NCI-H187 (cell line): ENCODE results near the gene CD177.
"Not testable (repeated sequence)": the region's sequence is repeated elsewhere in the genome, so short reads cannot be mapped to it uniquely, and the experiment has no call there.

Experiments used
- DNase-seq, 2 experiments: peaks; one replicate each; lab custom pipeline; 2025; lab: John Stamatoyannopoulos, UW

Gene CD177, protein sequence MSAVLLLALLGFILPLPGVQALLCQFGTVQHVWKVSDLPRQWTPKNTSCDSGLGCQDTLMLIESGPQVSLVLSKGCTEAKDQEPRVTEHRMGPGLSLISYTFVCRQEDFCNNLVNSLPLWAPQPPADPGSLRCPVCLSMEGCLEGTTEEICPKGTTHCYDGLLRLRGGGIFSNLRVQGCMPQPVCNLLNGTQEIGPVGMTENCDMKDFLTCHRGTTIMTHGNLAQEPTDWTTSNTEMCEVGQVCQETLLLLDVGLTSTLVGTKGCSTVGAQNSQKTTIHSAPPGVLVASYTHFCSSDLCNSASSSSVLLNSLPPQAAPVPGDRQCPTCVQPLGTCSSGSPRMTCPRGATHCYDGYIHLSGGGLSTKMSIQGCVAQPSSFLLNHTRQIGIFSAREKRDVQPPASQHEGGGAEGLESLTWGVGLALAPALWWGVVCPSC

DNA sequence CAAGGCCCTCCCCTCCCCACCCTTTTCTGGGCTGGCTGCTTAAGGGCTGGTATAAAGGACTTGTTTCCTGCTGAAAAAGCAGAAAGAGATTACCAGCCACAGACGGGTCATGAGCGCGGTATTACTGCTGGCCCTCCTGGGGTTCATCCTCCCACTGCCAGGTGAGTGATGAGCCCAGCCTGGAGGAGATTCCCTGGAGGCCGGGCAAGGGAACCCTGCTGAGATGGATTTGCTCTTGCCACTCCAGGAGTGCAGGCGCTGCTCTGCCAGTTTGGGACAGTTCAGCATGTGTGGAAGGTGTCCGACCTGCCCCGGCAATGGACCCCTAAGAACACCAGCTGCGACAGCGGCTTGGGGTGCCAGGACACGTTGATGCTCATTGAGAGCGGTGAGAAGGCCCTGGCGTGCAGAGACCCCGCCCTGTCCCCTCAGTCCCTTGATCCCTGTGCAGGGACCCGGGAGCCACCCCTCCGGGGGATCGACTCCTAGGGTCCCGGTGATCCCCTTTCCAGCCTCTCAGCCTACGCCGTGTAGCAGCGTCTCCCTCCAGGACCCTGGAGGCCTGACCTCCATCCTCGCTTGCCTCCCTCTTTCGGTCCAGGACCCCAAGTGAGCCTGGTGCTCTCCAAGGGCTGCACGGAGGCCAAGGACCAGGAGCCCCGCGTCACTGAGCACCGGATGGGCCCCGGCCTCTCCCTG is at the start of gene CD177:
TSS of gene CD177 (plus strand) at position 81 of the 699 bp plus-strand sequence. CDS start at position 110, 29 bp downstream.
- DNase-seq: no peak

DNA sequence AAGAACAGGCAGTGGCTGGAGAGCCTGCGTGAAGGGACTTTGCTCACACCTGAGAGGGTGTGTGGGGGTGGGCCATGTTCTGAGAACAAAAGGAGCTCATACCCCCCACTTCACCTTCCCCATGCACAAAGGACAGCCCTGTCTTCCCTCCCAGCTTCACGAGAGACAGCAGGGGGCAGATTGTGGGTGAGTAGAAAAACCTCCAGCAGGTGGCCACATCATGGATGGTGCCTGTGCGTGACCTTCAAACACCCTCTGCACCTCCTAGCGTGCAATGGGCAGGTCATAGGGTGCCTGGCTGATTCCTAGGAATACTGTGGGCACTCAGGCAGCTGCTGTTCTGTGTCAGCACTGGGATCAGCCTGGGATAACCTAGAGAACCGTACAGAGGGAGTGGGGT is 47.8 kb upstream of the CD177 start:
- DNase-seq: no peak

DNA sequence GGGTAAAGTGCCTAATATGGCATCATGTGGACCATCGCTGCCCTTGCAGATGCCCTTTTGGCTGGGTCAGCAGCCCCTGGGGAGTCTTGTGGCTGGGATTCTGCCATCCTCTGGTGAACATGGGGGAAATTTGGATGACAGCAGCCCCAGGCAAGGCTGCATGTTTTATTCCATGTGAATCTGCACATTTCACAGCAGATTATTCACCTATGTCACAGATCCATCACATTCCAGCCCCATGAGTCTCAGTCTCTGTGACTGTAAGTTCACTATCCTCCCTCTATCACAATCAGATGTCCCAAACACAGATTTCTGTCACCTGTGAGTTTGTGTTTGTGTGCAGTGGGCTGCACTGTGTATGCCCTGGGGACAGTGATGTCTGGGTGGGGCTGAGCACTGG is 47.4 kb upstream of the CD177 start:
- DNase-seq: no peak

DNA sequence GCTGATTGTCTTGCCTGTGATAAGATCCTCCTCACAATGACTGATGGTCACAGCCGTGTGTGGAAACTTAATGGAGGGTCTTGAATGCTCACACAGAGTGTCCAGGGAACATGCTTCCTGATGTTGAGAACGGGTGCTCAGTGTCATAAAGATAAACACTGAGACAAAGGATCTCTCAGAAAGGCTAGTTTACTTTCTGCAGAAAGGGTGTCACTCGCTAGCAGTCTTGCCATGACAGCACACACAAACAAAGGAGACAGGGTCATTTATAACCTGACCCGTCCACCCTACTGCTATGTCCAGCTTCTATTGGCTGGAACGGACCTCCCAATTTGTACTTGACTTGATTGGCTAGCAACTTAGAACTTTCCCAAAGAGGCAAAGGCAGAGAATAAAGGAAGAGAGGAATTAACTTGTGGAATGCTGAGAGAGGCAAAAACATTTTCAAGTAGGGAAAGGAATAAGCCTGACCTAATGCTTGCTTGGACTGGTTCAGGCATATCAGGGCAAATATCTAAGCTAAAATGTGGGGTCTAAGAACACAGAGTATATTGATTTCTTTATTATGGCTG is 45.2 kb upstream of the CD177 start:
- DNase-seq: no peak

DNA sequence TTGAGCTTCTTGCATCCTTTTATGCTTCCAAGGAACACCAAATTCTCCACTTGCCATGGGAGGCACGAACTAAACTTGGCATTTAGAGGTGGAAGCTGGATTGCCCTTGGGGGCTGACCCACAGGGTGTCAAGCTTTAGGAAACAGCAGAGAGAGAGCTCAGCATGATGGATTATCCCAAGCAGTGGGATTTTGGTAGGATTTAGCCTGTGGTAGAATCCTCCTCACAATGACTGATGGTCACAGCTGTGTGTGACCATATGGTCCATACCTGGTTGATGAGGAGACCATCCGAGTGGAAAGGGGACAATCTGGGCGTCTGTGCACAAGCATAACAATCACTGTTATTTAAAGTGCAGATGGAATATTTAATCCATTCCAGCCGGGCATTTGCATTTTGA is 44.0 kb upstream of the CD177 start:
- no peak for DNase-seq

DNA sequence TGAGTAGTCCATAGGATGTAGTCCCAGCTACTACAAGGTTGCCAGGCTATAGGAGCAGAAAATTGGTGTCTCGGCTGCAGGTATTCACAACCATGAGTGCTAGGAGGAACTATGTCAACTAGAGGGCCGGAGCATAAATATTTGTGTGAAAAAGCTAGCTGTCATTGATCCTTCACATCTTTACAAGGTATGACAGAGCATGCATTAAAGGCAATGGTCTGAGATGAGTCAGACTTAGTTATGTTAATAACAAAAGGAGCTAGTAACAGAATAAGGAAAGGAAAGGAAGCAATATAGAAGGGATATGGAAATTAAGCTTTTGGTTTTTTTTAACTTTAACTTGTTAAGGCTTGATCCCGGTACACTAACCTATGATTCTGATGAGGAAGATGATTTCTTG is 43.3 kb upstream of the CD177 start:
- DNase-seq: no peak

DNA sequence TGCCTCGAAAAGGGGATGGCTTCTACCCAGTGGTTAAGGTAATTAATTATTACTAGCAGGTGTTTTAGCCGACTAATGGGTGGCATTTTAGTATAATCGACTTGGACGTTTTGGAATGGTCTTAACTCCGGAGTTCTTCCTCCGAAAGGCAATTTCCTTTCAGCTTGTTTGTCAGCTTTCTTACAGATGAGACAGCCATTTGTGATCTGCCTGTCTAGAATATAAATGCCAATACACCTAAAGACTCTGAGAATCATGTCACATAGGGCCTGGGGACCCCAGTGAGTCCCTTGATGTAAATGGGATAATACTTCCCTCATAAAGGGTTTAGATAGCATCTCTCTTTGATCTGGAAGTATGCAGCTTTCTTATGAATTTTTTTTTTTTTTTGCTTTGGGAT is 42.2 kb upstream of the CD177 start:
- no peak for DNase-seq

DNA sequence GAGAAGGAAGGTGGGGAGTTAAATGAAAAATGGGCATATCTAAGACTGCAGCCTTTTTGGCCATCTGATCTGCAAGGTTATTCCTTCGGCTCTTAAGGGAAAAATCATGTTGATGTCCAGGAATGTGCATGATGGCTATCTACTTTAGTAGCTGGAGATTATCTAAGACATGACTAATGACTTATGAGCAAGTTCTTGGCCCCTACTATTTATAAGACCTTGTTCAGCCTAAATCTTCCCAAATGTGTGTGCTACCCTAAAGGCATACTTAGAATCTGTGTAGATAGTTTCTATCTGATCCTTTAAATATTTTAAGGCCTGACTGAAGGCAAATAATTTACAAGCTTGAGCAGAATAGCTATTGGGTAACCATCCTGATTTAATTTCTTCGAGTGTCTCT is 41.8 kb upstream of the CD177 start:
- no peak for DNase-seq

DNA sequence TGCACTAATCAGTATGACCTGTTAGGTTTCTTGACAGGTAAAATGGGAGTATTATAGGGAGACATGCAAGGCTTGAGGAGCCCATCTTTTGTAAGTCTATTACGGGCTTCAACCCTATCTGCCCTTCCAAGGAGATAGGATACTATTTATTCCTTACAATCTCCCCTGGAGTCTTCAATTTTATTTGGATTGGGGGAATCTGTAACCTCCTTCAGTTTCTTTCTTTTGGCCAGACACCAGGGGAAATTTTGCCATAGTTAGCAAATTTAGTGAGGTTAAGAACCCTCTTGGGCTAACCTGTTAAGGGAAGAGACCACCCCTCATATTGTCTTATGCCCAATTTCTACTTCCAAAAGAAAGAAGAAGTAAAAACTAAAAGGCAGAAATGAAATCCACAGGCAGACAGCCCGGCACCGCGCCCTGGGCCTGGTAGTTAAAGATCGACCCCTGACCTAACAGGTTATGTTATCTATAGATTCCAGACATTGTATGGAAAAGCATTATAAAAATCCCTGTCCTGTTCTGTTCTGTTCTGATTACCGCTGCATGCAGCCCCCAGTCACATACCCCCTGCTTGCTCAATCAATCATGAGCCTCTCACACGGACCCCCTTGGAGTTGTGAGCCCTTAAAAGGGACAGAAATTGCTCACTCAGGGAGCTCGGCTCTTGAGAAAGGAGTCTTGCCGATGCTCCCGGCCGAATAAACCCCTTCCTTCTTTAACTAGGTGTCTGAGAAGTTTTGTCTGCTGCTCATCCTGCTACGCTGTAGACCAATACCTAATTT is 39.6 kb upstream of the CD177 start:
- DNase-seq: no peak

DNA sequence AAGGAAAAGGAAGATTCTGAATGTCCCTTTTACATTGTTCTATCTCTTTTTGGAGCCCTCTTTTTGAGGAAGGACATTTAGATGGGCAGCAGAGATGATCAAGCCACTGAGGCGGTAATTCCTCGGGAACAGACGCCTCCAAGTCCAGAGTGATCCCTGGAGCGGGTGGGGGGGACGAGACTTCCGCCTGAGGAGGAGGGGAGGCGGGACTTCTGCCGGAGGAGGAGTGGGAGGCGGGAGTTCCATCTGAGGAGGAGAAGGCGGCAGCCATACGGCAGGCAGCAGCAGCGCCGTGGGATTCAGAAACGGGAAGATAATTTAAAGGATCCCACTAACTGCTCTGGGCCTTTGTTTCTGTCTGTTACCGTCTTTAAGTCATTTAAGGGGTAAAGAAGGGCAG is 37.6 kb upstream of the CD177 start:
- no peak for DNase-seq

DNA sequence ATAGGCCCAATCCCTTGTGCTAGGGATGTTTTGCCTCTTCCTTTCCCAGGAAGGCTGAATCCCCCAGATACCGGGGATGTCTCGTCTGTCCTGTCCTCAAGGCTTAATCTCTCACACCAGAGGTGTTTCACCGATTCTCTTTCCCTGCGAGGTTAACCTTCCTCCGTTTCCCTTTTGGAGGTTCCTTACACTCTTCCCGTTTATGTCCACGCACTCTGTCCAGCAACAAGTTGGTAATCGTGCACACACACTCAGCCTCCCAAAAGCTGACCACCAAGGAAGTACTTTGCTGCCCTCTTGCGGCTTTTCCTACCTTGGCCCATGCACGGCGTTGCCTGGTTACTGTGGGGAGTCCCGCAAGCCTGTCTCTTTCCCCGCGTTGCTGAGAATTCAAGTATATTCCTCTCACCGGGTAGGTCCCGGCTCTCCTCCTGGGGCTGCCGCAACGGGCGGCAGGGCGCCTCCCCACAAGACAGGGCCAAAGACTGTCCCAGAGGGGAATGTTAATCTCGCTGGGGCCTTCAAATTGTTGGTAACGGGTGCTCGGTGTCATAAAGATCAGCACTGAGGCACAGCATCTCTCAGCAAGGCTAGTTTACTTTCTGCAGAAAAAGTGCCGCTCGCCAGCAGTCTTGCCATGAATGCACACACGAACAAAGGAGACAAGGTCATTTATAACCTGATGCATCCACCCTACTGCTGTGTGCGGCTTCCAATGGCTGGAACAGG is 36.7 kb upstream of the CD177 start:
- no peak for DNase-seq

DNA sequence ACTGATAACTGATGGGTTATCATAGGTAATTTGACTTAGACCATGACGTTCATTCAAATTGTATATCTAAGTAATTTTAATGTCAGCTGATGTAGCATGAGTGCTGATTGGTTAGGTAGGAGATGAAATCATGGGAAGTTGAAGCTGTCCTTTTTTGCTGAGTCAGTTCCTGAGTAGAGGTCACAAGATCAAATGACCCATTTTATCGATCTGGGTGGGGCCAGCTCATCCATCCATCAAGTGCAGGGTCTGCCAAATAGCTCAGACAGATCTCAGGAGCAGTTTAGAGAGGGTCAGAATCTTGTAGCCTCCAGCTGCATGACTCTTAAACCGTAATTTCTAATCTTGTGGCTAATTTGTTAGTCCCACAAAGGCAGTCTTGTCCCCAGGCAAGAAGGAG is 35.3 kb upstream of the CD177 start:
- no peak for DNase-seq

DNA sequence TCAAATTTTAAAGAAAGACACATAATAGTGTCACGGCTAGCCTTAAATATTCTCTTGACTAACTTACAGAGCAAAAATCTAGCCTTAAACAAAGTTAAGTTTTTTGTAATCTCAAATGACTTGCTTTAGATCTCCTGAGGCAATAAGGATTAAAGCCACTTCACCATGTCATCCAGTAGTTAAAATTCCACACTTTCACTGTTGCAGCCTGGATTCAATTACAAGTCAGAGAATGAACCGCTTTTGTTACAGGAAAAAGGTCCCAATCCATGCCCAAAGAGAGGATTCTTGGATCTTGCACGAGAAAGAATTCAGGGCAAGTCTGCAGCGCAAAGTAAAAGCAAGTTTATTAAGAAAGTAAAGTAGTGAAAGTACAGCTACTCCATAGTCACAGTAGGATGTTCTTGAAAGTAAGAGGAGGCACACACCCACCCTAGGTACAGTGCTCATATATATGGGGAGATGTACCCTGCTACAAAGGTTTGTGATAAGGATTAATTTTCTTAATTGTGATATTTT is 34.6 kb upstream of the CD177 start:
- DNase-seq: no peak

DNA sequence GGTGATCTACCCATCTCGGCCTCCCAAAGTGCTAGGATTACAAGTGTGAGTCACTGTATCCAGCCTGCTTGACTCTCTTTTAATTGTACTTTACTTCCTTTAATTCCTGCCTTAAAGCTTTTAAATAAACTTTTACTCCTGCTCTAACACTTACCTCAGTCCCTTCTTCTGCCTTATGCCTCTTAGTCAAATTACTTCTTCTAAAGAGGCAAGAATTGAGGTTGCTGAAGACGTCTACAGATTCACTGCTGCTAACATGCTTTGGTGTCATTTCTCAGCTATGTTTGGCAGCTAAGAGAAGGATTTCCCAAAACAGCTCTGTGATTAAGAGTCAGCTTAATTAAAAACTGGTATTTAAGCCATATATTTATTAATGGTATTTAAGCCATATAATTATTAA is 32.9 kb upstream of the CD177 start:
- DNase-seq: no peak

DNA sequence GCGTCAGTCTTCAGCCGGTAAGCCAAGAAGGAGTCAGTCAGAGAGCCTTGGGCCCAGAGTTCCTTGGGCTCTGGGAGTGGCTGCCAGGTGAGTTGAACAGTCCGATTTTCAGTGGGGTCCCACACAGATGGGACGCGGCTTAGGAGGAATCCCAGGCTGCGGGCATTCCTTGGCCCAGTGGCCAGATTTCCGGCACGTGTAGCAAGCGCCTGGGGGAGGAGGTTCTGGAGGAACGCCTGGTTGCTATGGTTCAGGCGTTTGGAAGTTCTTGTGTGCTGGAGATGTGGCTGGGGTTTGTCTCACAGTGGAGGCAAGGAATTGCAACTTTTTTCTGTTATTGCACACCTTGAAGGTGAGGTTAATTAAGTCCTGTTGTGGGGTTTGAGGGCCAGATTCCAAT is 26.7 kb upstream of the CD177 start:
- DNase-seq: not testable (repeated sequence)

DNA sequence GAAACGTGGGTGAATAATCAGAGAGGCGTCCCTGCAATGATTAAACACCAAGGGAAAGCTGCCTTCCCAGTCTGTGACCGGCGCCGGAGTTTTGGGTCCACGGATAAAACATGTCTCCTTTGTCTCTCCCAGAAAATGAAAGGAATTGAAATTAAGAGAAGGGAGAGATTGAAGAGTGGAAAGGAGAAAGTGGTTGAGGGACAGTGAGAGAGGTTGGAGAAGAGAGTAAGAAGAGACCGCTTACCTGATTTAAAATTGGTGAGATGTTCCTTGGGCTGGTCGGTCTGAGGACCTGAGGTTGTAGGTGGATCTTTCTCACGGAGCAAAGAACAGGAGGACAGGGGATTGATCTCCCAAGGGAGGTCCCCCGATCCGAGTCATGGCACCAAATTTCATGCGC is 24.9 kb upstream of the CD177 start:
- not testable (repeated sequence) for DNase-seq

DNA sequence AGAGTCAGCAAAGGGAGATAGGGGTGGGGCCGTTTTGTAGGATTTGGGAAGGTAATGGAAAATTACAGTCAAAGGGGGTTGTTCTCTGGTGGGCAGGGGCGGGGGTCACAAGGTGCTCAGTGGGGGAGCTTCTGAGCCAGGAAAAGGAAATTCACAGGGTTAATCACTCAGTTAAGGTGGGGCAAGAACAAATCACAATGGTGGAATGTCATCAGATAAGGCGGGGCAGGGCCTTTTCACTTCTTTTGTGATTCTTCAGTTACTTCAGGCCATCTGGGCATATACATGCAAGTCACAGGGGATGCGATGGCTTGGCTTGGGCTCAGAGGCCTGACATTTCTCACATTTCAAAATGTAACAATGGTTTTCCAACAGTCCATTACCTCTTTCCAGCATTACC is 24.4 kb upstream of the CD177 start:
- DNase-seq: not testable (repeated sequence)

DNA sequence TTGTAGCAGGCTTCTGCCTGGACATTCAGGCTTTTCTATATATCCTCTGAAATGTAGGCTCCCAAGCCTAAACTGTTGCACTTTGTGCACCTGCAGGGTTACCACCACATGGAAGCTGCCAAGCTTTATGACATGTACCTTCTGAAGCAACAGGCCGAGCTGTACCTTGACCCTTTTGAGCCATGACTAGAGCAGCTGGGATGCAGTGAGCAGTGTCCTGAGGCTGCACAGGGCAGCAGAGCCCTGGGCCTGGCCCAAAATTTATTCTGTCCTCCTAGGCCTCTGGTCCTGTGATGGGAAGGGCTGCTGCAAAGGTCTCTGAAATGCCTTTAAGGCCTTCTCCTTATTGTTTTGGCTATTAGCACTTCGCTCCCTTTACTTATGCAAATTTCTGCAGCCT is 23.5 kb upstream of the CD177 start:
- no peak for DNase-seq

DNA sequence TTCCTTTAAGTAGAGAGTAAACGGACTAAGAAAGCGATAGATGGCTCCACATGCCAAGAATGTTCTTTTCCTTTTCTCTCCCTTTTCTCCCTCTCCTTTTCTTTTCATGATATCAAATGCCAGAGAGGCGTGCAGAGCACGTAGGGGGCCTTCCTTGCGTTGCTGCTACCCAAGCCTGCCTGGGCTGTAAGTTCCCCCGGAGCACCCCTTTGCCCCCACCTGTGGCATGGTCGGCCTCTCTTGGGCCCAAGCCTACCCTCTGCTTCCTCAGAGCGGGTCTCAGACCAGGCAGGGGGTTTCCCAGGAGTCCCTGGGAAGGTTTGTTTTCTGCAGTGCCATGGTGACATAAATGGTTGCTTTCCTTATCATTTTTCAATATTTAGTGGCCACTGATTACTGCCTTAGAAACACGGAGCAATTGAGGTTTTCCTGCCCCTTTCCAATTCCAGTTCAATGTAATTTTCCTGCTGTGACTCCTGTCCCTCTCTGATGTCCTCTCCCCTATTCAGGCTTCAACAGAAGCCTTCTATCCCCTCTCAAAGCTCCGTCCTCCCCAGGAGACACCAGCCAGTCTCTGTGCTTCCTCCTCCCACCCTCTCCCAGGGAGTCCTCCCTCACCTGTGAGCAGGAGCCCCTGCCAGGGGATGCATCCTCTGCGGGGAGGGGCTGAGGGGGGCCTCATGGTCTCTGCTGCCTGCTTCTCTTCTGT is 22.6 kb upstream of the CD177 start:
- no peak for DNase-seq

DNA sequence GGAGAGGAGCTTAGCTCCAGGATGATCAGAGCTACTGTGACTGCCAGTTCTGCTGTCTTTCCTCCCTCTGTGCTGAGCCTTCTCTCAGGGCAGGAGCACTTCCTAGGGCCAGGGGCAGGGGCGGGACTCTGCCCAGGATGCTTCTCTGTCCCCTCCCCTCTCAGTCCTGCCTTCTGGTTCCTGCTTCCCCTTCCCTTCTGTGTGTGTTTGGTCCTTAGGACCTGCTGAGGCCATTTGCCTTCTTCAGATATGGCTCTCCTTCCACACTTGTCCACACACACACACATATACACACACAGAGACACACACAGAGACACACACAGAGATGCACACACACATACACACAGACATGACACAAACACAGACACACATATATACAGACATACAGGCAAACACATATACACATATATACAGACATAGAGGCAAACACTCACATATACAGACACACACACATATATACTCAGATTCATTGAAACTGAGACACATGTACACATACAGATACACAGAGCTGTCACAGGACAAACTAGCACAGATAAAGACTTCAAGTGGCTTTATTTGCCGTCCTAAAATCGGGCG is 22.0 kb upstream of the CD177 start:
- DNase-seq: no peak
